GM12878 (cell line): Measurements from ENCODE around the gene KLK5. TPM values are rescaled to one million over a fixed set of nuclear protein-coding genes. Genes with fewer than 3 reads are reported as not detected.

Experiments used
- ATAC-seq: fragments of 200-7000 bp; cut with Tn5 transposase; 3 replicates; pipeline ENCODE4 v1.9.1; 2020; ENCODE audit warnings: mild to moderate bottlenecking, moderate library complexity
- BruUV-seq: library from RNA; stranded (reverse); fragments of 400-500 nt; replicated peaks from 2 replicates; lab custom pipeline; 2021; lab: Mats Ljungman, UMichigan
- CTCF ChIA-PET: fragments of 300-600 bp; sonication (Branson Sonifier 250); formaldehyde crosslinking; extraction: SDS; loops from one replicate; lab custom pipeline; 2021; ENCODE audit warnings: inconsistent platforms; lab: Yijun Ruan, JAX
- POLR2A ChIA-PET: fragments of 350-600 bp; formaldehyde crosslinking; extraction: SDS; loops from one replicate; lab custom pipeline; 2021; ENCODE audit warnings: inconsistent platforms; lab: Charles Lee
- RAD21 ChIA-PET: fragments of 300-600 bp; sonication (Branson Sonifier 250); formaldehyde crosslinking; loops from one replicate; lab custom pipeline; 2023; ENCODE audit warnings: antibody characterized with exemption; ENCODE audit not compliant: unreplicated experiment; lab: Charles Lee
- SMC1A ChIA-PET: fragments of 300-600 bp; sonication (Branson Sonifier 250); formaldehyde crosslinking; loops from one replicate; lab custom pipeline; 2023; ENCODE audit not compliant: unreplicated experiment, uncharacterized antibody; lab: Charles Lee
- DNase-seq: peaks from one replicate; pipeline ENCODE4 v3.0.0-alpha.2; 2011; ENCODE audit warnings: low read depth, low spot score
- FAIRE-seq: peaks from 3 replicates; lab custom pipeline; 2011; peaks lifted over from hg19 to GRCh38; lab: Jason Lieb, UNC
- H2AFZ ChIP-seq: 2 replicates; pipeline ENCODE4 v1.6.0; 2011; ENCODE audit warnings: low read depth, low read length, control low read depth; ENCODE audit not compliant: control insufficient read depth
- H3K27ac ChIP-seq: 2 replicates; pipeline ENCODE4 v1.5.1; 2011; ENCODE audit warnings: control low read depth; ENCODE audit not compliant: control insufficient read depth, insufficient read depth
- H3K27me3 ChIP-seq, 2 experiments: replicated peaks in 1 of 2; 2 replicates each; pipeline versions ENCODE4 v1.6.0 to v1.6.1; 2011; ENCODE audit warnings: low read length in 1 of 2; ENCODE audit not compliant: control insufficient read depth in 2 of 2, insufficient read depth in 2 of 2
- H3K36me3 ChIP-seq, 2 experiments: 2 replicates each; pipeline ENCODE4 v1.5.1; 2011; ENCODE audit warnings: low read length in 1 of 2; ENCODE audit not compliant: control insufficient read depth in 2 of 2, insufficient read depth in 2 of 2
- H3K4me1 ChIP-seq: 2 replicates; pipeline ENCODE4 v1.6.1; 2011; ENCODE audit warnings: mild to moderate bottlenecking, low read length, moderate library complexity, mixed read lengths; ENCODE audit not compliant: control insufficient read depth, insufficient read depth
- H3K4me2 ChIP-seq: 2 replicates; pipeline ENCODE4 v1.6.0; 2011; ENCODE audit warnings: control low read depth; ENCODE audit not compliant: control insufficient read depth, insufficient read depth
- H3K4me3 ChIP-seq: fragments of 200-600 bp; sonication (generic); 2 replicates; pipeline ENCODE4 v1.5.1; 2016
- H3K79me2 ChIP-seq: 2 replicates; pipeline ENCODE4 v1.6.0; 2011; ENCODE audit warnings: low read length; ENCODE audit not compliant: control insufficient read depth, insufficient read depth
- H3K9ac ChIP-seq: 2 replicates; pipeline ENCODE4 v1.8.0; 2011; ENCODE audit warnings: low read length, control low read depth, mixed read lengths; ENCODE audit not compliant: control insufficient read depth, insufficient read depth
- H3K9me3 ChIP-seq: replicated peaks from 3 replicates; pipeline ENCODE4 v1.5.1; 2011; ENCODE audit warnings: mild to moderate bottlenecking, low read length; ENCODE audit not compliant: control insufficient read depth, insufficient read depth
- H4K20me1 ChIP-seq: 2 replicates; pipeline ENCODE4 v1.6.0; 2011; ENCODE audit not compliant: control insufficient read depth, insufficient read depth
- CHD1 ChIP-seq: IDR thresholded peaks from 2 replicates; pipeline ENCODE4 v1.6.1; 2012; ENCODE audit warnings: low read depth, low read length, improper control_type of control experiment
- MTA3 ChIP-seq: IDR thresholded peaks from 2 replicates; pipeline ENCODE4 v1.6.1; 2012; ENCODE audit warnings: low read length, inconsistent platforms, borderline replicate concordance
- MXI1 ChIP-seq: fragments of 150-350 bp; IDR thresholded peaks from 2 replicates; pipeline ENCODE4 v1.6.1; 2011; ENCODE audit warnings: low read depth, mild to moderate bottlenecking, inconsistent platforms, low read length, improper control_type of control experiment
- NR2C2 ChIP-seq: IDR thresholded peaks from 2 replicates; pipeline ENCODE4 v1.6.1; 2011; ENCODE audit warnings: borderline replicate concordance, low read depth; ENCODE audit not compliant: control insufficient read depth, insufficient read length
- SIN3A ChIP-seq: IDR thresholded peaks from 2 replicates; pipeline ENCODE4 v1.6.1; 2012; ENCODE audit warnings: low read depth, low read length, improper control_type of control experiment
- SP1 ChIP-seq: IDR thresholded peaks from one replicate; pipeline ENCODE4 v1.6.1; 2011; ENCODE audit warnings: low read depth, low read length
- TCF12 ChIP-seq: IDR thresholded peaks from 2 replicates; pipeline ENCODE4 v1.6.1; 2011; ENCODE audit warnings: low read depth, mild to moderate bottlenecking, low read length
- TCF7 ChIP-seq: IDR thresholded peaks from 2 replicates; pipeline ENCODE4 v1.6.1; 2014; ENCODE audit warnings: antibody characterized with exemption, borderline replicate concordance
- WGBS: methylation state at CpG from one replicate; pipeline ENCODE4 v1.1.6; 2016; ENCODE audit warnings: low lambda C conversion rate; ENCODE audit not compliant: insufficient replicate concordance, insufficient coverage; ENCODE audit errors: missing lambda C conversion rate; 5-methylcytosine and 5-hydroxymethylcytosine counted together
- in situ Hi-C: fragments of 300-500 bp; cut with MboI; formaldehyde crosslinking; loops from 9 replicates; pipeline ENCODE4 v1.14.3; 2018; ENCODE audit warnings: mixed read lengths
- intact Hi-C: fragments of 100-400 bp; cut with micrococcal nuclease; formaldehyde crosslinking; loops from one replicate; pipeline ENCODE4 v1.14.2; 2022; ENCODE audit not compliant: unreplicated experiment
- polyA plus RNA-seq, 11 experiments: library from polyadenylated mRNA; depleted of rRNA in 4 of 11; unstranded in 6 of 11; stranded (reverse) in 5 of 11; fragments of >200 nt; fragmentation: Nextera tagmentation in 4 of 11; fragmentation: Illumina TruSeq in 1 of 11; extraction: Ambion mirVana in 4 of 11; extraction: Trizol in 1 of 11; gene quantifications; 1 replicate in 1 of 11; 2 replicates in 10 of 11; pipeline versions ENCODE4 v1.2.1 to v1.2.3, GENCODE V29; 2011 to 2016; ENCODE audit warnings: inconsistent platforms in 2 of 11, missing spikeins in 2 of 11, low read depth in 1 of 11
- total RNA-seq, 4 experiments: library from RNA; depleted of rRNA in 3 of 4; stranded (reverse); fragments of >200 nt in 3 of 4; fragmentation: Illumina TruSeq in 1 of 4; extraction: Trizol in 1 of 4; gene quantifications; 2 replicates each; pipeline versions ENCODE4 v1.2.1 to v1.2.3, GENCODE V29; 2013 to 2021
- TF ChIP-seq, protein P1 (sequence below): fragments of 450-650 bp; IDR thresholded peaks from 2 replicates; pipeline ENCODE4 v1.6.1; 2017; ENCODE audit warnings: mild to moderate bottlenecking, low read depth, inconsistent platforms; ENCODE audit not compliant: poor library complexity, severe bottlenecking
- TF ChIP-seq, protein P2 (sequence below): fragments of 450-650 bp; IDR thresholded peaks from 2 replicates; pipeline ENCODE4 v1.6.1; 2017; ENCODE audit warnings: low read depth, mild to moderate bottlenecking, moderate library complexity
- TF ChIP-seq, protein P3 (sequence below): fragments of 150-350 bp; IDR thresholded peaks from 2 replicates; pipeline ENCODE4 v1.6.1; 2016; ENCODE audit warnings: low read depth, low read length
- TF ChIP-seq, protein P4 (sequence below): fragments of 450-650 bp; IDR thresholded peaks from 2 replicates; pipeline ENCODE4 v1.6.1; 2018; ENCODE audit warnings: borderline replicate concordance, mild to moderate bottlenecking; ENCODE audit not compliant: partially characterized antibody

KLK5 gene
- total and polyA plus RNA-seq, 10 of the 15 experiments (the other 5 are each of a cell fraction or from before 2014, with no cell fraction given), result 0.16 TPM; not detected in 9

DNA sequence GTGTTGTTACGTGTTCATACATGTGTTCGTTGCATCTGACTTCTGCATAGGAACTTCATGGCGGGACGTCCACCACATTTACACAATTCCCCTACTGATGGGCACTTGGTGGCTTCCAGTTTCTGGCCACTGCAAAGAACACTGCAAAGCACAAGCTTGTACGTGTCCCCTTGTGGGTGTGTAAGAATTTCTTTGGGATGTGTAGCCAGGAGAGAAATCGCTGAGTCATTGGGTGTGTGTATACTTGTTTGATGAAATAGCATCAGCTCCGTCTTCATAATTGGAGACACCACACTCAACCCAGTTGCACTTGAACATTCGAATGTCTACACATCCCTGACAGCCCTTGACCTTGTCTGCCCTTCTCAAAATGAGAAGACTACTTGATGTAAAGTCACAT lies 19.2 kb downstream of the KLK5 start:
- no peak overlapping the region for H3K9ac ChIP-seq
- H3K27ac ChIP-seq, result no peak overlapping the region
- H3K4me1 ChIP-seq, result no peaks in the 10 kb centered on the region
- H3K27me3 ChIP-seq, result no peaks in the 10 kb centered on the region
- no peaks in the 10 kb centered on the region for H3K36me3 ChIP-seq
- ChIA-PET CTCF (interaction anchor here (1.0 to 3.0 kb wide), 3 partner anchors 9 to 150 kb away, joined by 3 to 11 read pairs (median 11); no protein-coding TSS in a partner anchor), SMC1A (interaction anchor here (1.9 kb wide), 1 partner anchor 12 kb away, joined by 4 read pairs; no protein-coding TSS in a partner anchor), POLR2A (no interaction called here), RAD21 (no interaction called here)
- in situ Hi-C loops (loop anchor here (10.0 kb wide), 1 partner anchor 161 kb away; no protein-coding TSS in a partner anchor), intact Hi-C loops (loop anchor here (5.0 kb wide), 1 partner anchor 159 kb away; no protein-coding TSS in a partner anchor)
- no peak overlapping the region for H3K4me2 ChIP-seq
- no peaks in the 10 kb centered on the region for H3K79me2 ChIP-seq
- H2AFZ ChIP-seq, result no peak overlapping the region
- ATAC-seq, result no peak
- DNase-seq, result no peak
- FAIRE-seq, result no peak
- no peaks in the 10 kb centered on the region for H3K9me3 ChIP-seq
- no peaks in the 10 kb centered on the region for H4K20me1 ChIP-seq
- no TSS peak for BruUV-seq
- H3K4me3 ChIP-seq, result no peak overlapping the region
- WGBS, result 58% methylated on average over 8 of the region's 8 CpGs
- TF ChIP-seq MXI1 (no peak), MTA3 (no peak), SIN3A (no peak), TCF7 (no peak), NR2C2 (no peak), SP1 (no peak), CHD1 (no peak), TCF12 (no peak)
- TF ChIP-seq, protein P1, sequence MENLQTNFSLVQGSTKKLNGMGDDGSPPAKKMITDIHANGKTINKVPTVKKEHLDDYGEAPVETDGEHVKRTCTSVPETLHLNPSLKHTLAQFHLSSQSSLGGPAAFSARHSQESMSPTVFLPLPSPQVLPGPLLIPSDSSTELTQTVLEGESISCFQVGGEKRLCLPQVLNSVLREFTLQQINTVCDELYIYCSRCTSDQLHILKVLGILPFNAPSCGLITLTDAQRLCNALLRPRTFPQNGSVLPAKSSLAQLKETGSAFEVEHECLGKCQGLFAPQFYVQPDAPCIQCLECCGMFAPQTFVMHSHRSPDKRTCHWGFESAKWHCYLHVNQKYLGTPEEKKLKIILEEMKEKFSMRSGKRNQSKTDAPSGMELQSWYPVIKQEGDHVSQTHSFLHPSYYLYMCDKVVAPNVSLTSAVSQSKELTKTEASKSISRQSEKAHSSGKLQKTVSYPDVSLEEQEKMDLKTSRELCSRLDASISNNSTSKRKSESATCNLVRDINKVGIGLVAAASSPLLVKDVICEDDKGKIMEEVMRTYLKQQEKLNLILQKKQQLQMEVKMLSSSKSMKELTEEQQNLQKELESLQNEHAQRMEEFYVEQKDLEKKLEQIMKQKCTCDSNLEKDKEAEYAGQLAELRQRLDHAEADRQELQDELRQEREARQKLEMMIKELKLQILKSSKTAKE, result no peak
- TF ChIP-seq, protein P2, sequence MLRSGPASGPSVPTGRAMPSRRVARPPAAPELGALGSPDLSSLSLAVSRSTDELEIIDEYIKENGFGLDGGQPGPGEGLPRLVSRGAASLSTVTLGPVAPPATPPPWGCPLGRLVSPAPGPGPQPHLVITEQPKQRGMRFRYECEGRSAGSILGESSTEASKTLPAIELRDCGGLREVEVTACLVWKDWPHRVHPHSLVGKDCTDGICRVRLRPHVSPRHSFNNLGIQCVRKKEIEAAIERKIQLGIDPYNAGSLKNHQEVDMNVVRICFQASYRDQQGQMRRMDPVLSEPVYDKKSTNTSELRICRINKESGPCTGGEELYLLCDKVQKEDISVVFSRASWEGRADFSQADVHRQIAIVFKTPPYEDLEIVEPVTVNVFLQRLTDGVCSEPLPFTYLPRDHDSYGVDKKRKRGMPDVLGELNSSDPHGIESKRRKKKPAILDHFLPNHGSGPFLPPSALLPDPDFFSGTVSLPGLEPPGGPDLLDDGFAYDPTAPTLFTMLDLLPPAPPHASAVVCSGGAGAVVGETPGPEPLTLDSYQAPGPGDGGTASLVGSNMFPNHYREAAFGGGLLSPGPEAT, result no peak
- TF ChIP-seq, protein P3, sequence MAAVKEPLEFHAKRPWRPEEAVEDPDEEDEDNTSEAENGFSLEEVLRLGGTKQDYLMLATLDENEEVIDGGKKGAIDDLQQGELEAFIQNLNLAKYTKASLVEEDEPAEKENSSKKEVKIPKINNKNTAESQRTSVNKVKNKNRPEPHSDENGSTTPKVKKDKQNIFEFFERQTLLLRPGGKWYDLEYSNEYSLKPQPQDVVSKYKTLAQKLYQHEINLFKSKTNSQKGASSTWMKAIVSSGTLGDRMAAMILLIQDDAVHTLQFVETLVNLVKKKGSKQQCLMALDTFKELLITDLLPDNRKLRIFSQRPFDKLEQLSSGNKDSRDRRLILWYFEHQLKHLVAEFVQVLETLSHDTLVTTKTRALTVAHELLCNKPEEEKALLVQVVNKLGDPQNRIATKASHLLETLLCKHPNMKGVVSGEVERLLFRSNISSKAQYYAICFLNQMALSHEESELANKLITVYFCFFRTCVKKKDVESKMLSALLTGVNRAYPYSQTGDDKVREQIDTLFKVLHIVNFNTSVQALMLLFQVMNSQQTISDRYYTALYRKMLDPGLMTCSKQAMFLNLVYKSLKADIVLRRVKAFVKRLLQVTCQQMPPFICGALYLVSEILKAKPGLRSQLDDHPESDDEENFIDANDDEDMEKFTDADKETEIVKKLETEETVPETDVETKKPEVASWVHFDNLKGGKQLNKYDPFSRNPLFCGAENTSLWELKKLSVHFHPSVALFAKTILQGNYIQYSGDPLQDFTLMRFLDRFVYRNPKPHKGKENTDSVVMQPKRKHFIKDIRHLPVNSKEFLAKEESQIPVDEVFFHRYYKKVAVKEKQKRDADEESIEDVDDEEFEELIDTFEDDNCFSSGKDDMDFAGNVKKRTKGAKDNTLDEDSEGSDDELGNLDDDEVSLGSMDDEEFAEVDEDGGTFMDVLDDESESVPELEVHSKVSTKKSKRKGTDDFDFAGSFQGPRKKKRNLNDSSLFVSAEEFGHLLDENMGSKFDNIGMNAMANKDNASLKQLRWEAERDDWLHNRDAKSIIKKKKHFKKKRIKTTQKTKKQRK, result no peak
- TF ChIP-seq, protein P4, sequence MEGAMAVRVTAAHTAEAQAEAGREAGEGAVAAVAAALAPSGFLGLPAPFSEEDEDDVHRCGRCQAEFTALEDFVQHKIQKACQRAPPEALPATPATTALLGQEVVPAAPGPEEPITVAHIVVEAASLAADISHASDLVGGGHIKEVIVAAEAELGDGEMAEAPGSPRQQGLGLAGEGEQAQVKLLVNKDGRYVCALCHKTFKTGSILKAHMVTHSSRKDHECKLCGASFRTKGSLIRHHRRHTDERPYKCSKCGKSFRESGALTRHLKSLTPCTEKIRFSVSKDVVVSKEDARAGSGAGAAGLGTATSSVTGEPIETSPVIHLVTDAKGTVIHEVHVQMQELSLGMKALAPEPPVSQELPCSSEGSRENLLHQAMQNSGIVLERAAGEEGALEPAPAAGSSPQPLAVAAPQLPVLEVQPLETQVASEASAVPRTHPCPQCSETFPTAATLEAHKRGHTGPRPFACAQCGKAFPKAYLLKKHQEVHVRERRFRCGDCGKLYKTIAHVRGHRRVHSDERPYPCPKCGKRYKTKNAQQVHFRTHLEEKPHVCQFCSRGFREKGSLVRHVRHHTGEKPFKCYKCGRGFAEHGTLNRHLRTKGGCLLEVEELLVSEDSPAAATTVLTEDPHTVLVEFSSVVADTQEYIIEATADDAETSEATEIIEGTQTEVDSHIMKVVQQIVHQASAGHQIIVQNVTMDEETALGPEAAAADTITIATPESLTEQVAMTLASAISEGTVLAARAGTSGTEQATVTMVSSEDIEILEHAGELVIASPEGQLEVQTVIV, result no peak
